GM19372 (cell line): Measurements from ENCODE around the gene FXR1.
A peak's percentile ranks its signal among the peaks of the same experiment; 100 is the strongest.
"Not testable (repeated sequence)": the region's sequence is repeated elsewhere in the genome, so short reads cannot be mapped to it uniquely, and the experiment has no call there.

Experiments used
- ATAC-seq: cut with Tn5 transposase; IDR thresholded peaks from one replicate; pipeline ENCODE4 v1.9.1; 2021; ENCODE audit warnings: mild to moderate bottlenecking, low read depth, moderate library complexity; ENCODE audit not compliant: unreplicated experiment

FXR1 gene

DNA sequence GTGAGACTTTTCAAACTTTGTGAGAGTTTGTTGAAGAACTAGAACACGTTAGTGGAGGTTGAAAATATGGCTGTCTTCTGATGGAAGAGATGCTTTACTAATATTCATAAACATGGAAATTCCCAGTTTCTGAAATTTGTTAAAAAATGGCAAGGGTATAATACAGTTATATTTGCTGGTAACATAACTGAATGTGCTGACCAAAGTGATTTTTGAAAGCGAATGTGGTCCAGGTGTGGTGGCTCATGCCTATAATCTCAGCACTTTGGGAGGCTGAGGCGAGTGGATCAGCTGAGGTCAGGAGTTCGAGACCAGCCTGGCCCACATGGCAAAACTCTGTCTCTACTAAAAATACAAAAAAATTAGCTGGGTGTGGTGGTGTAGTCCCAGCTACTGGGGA lies 18.1 kb downstream of the FXR1 start:
- ATAC-seq = no peak

DNA sequence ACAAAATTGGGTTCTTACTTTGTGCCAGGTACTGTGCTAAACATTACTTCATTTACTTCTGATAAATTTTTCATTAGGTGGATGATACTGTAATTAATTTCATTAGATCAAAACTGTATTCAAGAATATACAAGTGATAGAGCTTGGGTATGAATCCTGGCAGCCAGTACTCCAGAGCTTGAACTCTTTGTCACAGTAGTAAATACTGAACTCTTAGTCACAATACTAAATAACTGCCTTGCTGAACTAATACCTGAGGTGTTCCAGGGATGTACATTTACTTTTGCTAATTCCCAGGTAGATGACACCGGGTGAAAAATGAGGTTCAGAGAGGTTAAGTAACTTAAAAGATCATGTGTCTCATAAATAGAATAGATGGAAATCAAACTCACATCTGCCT lies 20.3 kb downstream of the FXR1 start:
- ATAC-seq = no peak

DNA sequence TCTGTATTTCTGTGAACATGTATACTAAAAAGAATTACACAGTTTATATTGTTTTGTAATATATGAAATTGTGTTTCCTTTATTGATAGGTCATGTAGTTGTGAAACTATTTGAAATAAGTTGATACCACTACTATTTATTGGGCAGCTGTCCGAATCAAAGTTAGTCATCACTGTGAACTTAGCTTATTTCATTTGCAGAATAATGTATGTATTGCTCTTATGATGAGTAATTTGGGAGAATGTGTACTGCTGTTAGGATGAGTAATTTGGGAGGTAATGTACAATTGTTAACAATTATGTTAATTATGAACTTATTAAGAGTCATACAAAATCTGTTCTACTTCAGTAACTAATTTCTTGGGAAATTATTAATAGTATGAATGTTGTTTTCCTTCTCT lies 22.2 kb downstream of the FXR1 start:
- no peak for ATAC-seq

DNA sequence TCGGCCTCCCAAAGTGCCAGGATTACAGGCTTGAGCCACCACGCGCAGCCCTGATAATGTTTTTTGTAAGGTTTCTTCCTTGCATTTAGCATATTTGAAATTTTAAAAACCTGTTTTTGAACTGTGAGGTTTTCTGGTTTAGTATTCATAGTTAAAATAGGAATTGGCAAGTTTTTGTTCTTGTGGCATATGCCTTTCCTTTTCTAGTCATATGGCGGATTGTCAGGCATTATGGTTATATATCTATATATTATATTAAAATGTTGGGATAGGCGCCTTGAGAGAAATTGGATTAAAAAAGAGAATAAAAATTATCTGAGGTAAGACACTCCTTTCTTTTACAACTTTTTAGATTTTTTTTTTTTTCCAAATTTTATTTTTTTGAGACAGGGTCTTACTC lies 28.4 kb downstream of the FXR1 start:
- no peak for ATAC-seq

GRCh38 chr3:180947761-180948390 lies 35.4 kb downstream of the FXR1 start:
- ATAC-seq = peak; percentile 72

DNA sequence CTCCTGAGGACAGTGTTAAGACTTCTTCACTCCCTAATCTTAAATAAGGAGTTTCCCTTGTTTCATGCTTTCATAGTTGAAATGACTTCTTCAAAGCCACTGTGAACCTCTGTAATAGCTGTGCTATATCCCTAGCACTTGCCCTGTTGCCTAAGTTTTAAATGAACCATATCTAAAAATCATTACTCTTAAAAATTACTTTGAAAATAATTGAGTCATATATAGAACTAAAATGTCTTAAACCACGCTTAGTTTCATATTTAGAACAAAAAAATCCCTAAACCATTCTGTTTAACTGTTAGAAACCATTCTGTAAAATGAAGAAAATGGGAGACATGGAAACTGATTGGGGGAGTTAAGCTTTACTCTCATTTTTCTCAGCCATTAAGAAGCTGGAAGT lies 47.2 kb downstream of the FXR1 start:
- no peak for ATAC-seq

- ATAC-seq = no peak
Measured at GRCh38 chr3:180961087-180961486, 48.6 kb downstream of the FXR1 start.

DNA sequence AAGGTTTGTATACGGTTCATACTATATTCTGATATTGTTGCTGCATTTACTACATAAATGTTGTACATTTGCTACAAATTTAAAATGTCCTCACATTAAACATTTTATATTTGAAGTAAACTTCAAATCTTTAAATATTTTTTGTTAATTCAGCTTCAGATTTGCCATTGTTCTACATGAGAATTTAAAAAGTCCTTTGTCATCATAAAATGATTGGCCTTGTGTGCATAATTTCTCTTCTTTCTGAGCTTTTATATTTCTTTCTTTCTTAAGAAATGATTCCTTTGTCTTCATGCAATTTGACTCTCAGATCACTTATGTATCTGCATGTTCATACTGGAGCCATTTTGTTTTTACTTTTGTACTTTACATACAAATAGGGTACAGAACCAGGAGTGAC lies 49.1 kb downstream of the FXR1 start:
- ATAC-seq = no peak

DNA sequence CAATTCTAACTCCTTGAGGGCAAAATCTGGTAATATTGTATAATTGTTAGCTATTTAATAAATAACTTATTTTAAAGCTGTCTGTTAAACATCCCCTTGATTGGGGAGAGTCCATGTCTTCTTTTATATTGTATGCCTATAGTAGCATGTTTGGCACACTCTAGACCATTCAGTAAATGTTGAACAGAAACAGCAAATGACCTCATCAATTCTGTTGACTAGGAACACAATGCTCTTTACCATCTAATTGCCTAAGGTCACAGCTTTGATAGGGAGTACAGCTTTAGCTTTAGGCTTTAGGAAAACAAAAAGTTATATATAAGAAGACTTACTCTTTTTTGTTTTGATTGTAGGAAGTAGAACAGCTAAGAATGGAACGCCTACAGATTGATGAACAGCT lies 50.1 kb downstream of the FXR1 start:
- no peak for ATAC-seq

DNA sequence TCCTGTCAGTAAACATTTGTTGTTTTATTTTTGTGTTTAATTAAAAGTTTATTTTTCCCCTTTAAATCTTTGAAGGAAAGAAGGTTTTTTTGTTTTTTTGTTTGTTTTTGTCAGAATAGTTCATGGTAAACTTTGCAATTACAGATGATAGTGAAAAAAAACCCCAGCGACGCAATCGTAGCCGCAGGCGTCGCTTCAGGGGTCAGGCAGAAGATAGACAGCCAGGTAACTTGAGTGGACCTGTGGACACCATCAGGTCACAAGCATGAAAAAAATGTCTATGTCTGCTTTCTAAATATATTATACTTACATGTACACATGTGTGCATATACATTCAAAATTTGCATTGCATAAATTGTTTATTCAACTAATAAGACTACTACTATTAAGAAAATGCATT lies 58.5 kb downstream of the FXR1 start:
- no peak for ATAC-seq

- peak; percentile 53 for ATAC-seq
Measured at GRCh38 chr3:180973543-180973942, 61.1 kb downstream of the FXR1 start.

- ATAC-seq = no peak
Measured at GRCh38 chr3:180974286-180974685, 61.8 kb downstream of the FXR1 start.

DNA sequence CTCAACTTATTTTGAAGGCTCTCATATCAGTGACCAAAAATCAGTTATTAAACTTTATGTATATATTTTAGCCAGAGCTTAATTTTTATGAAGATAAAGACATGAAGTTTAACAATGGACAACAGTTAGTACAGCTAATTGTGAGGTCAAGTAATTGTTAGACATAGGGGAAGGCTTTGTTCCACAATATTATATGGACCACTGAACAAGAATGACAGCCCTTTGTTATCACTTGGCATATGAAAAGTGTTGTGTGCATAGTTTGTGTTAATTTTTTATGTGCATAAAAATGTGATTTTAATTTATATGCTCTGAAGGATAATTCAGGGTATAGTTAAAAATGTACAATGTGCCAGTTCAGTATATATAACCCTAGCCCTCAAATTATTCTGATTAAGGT lies 65.0 kb downstream of the FXR1 start:
- no peak for ATAC-seq

GRCh38 chr3:180979961-180980360 lies 67.5 kb downstream of the FXR1 start:
- ATAC-seq = no peak

GRCh38 chr3:180980611-180981010 lies 68.1 kb downstream of the FXR1 start:
- ATAC-seq = no peak

GRCh38 chr3:180981912-180982311 lies 69.4 kb downstream of the FXR1 start:
- ATAC-seq = no peak

- ATAC-seq = no peak
Measured at GRCh38 chr3:180983136-180983535, 70.7 kb downstream of the FXR1 start.

DNA sequence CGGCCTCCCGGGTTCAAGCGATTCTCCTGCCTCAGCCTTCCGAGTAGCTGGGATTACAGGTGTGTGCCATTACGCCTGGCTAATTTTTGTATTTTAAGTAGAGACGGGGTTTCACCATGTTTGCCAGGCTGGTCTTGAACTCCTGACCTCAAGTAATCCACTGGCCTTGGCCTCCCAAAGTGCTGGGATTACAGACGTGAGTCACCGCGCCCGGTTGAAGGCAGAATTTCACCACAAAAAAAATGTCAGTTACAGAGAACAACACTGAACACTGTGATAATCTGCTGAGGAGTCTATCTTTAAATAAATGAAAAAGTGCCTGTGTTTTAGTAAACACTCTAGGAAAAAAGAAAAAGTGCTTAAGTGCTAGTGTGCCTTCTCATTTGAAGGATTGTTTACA lies 73.9 kb downstream of the FXR1 start:
- not testable (repeated sequence) for ATAC-seq

- ATAC-seq = no peak
Measured at GRCh38 chr3:180987344-180987743, 74.9 kb downstream of the FXR1 start.

GRCh38 chr3:180989291-180990163 lies 77.1 kb downstream of the FXR1 start, which contains the start of gene DNAJC19:
Gene DNAJC19, minus strand, starts transcription at chr3:180989736. Its CDS starts 134 bp downstream, at chr3:180989602.
- ATAC-seq = peak; percentile 95

DNA sequence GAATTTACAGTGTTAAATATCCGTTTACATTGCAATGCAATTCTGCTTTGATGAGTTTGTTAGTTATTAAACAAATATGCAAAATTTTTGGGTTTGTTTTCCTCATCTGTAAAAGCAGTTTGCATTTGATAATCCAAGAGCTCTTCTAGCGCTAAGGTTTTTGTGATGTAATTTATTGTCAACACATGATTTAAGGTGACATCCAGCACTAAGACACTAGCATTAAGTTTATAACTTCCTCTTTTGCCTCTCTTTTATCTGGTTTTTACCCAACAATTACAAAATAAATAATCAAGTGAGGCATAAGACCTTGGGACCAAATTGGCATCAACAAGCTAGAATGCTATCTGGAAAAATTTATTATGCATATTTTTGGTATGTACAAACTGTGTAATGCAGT lies 78.0 kb downstream of the FXR1 start:
- no peak for ATAC-seq

GRCh38 chr3:180996415-180996932 lies 84.0 kb downstream of the FXR1 start:
- no peak for ATAC-seq
